ENCODE results near the gene CALCOCO1.
"Not testable (repeated sequence)": the region's sequence is repeated elsewhere in the genome, so short reads cannot be mapped to it uniquely, and the experiment has no call there.

The CALCOCO1 gene

GRCh38 chr12:53696285-53696654 lies 31.0 kb downstream of the CALCOCO1 start:
- no peak for DNase-seq

- DNase-seq = peak; percentile 51
Observed at GRCh38 chr12:53695152-53696145, 31.8 kb downstream of the CALCOCO1 start.

DNA sequence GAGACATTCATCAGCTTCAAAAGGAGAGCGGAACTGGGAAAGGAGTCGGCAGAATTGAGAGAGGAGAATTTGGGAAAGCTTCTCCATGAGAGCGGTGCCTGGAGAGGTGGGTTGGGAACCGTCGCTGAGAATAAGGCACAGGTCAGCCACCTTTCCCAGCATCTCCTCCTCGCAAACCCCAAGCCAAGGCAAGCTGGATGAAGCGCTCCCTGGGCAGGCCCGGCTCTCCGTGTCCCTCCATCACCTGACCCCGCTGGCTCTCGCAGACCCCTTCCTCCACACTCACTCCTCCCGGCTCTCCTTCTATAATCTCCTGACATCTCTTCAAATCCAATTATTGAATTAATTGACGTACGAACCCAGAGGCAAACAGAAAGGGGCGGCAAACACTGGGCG lies 32.5 kb downstream of the CALCOCO1 start:
- DNase-seq = no peak

- no peak for DNase-seq
Observed at GRCh38 chr12:53688134-53688533, 39.1 kb downstream of the CALCOCO1 start.

DNA sequence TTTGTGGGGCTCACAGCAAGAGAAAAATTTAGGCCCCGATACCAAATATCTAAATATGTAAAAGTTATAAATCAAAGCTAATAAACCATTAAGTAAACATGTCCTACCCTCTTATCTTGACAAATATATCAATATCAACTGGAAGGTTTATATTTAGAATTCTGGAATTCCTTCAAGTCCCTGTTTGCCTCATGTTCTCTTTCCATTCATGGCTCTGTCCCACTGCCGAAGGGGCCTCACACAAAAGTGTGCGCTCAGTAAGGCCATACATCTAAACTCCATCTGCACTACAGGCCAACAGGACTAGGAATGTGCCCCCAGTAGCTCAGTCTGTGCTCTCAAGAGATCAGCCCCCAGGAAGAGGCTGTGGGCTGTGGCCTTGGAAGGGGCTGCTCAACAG lies 40.8 kb downstream of the CALCOCO1 start:
- DNase-seq = no peak

DNA sequence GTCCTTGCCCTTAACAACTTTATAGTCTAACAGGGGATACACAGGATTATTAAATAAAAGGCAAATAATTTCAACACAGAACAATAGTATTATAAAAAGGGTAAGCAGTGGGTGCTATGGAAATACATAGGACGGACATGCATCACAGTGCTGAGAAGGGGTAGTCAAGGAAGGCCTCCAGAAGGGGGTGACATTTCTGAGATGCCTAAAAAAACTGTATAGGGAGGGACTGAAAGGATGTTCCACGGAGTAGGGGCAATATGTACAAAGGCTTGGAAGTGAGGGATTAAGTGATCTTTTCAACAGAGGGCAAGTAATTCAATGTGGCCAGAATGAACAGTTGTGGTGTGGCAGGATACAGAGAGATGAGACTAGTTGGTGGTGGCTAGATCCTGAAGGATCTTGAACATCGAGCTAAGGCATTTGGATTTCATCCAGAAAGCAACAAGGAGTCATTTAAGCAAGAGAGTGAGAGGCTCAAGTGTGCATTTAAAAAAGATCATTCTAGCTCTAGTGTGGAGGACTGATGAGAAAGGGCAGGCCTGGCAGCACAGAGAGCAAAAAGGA lies 42.5 kb downstream of the CALCOCO1 start:
- DNase-seq = no peak

DNA sequence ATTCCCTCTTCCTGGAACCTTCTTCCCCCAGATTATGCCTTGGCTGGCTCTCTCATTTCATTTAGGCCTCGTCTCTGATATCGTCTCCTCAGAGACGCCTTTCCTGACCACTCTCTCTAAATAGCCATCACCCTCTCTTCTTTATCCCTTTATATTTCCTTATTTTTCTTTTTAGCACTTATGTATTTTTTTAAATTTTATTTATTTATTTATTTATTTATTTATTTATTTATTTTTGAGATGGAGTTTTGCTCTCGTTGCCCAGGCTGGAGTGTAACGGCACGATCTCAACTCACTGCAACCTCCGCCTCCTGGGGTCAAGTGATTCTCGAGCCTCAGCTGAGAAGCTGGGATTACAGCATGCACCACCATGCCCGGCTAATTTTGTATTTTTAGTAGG lies 43.3 kb downstream of the CALCOCO1 start:
- DNase-seq = no peak

GRCh38 chr12:53683494-53683893 lies 43.8 kb downstream of the CALCOCO1 start:
- no peak for DNase-seq

DNA sequence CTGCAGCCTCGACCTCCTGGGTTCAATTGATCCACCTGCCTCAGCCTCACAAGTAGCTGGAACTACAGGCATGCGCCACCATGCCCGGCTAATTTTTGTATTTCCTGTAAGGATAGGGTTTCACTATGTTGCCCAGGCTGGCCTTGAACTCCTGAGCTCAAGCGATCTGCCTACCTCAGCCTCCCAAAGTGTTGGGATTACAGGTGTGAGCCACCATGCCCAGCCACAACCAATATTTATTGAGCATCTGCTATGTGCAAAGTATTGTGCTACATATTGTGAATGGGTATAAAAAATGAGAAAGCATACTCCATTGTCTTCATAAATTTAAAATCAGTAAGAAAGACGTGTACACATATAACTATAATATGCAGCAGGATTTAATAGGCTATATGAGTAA lies 47.2 kb downstream of the CALCOCO1 start:
- DNase-seq = not testable (repeated sequence)

GRCh38 chr12:53677800-53678148 lies 49.5 kb downstream of the CALCOCO1 start:
- DNase-seq = no peak

GRCh38 chr12:53677016-53677799 lies 50.0 kb downstream of the CALCOCO1 start:
- no peak for DNase-seq

DNA sequence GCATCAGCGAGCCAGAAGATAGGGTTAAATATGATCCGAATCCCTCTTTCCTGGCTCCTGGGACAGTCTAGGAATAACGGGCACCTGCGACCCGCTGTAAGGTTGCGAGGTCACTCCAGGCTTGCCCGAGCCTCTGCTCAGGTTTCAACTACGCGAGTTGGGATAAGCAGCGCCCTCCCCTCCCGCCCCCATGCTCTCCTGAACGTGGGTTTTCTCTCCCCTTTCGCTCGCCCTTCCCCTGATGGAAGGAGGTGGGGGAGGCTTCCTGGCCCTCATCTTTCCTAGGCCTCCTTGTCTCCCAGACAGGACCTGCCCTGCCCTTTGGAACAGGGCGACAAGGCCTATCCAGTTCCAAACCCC lies 50.6 kb downstream of the CALCOCO1 start:
- peak; percentile 24 for DNase-seq

DNA sequence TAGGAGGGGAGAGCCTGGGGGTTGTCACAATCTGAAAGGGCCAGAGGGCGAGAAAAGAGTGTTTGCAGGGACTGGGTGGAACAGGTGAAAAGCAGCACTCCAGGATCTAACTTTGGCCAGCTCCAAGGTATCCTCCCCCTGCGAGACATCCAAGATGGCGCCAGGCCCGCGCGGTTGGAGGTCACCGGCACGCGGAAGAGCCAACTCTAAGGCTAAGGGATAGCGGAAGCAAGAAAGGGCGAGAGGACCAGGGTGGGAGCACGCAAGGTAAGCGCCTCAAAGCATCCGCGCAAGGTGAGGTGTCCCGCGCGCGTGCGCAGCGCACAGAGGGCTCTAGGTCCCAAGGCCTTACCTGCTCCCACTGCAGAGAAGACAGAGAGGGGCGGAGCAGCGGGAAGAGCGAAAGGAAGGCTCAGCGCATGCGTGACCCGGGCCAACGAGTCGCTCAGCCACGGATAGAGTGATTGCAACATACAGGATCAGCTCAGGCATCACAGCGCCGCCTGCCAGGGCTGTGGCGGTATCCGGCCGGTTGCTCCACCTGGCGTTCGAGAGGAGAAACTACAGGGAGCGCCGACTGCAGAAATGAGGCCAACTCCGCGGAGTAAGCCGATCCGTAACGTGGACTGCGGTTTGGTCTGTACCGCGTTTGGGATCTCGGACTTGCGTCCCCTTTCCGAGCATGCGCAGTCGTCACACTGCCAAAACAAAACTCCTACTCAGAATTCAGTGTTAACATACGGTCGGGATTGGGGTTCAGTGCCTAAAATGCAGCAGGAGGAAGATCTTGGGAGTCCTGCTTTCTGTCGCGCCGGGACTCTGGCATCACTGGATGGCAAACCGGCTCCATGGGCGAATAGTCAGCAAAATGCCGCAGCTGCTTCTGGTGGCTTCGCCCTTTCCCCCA lies 51.3 kb downstream of the CALCOCO1 start, which contains the start of gene ATP5MC2:
Gene ATP5MC2 (minus strand): TSS at position 383 of the 907 bp plus-strand sequence. CDS start 3,469 bp downstream, outside the sequence.
- DNase-seq = peak; percentile 97

DNA sequence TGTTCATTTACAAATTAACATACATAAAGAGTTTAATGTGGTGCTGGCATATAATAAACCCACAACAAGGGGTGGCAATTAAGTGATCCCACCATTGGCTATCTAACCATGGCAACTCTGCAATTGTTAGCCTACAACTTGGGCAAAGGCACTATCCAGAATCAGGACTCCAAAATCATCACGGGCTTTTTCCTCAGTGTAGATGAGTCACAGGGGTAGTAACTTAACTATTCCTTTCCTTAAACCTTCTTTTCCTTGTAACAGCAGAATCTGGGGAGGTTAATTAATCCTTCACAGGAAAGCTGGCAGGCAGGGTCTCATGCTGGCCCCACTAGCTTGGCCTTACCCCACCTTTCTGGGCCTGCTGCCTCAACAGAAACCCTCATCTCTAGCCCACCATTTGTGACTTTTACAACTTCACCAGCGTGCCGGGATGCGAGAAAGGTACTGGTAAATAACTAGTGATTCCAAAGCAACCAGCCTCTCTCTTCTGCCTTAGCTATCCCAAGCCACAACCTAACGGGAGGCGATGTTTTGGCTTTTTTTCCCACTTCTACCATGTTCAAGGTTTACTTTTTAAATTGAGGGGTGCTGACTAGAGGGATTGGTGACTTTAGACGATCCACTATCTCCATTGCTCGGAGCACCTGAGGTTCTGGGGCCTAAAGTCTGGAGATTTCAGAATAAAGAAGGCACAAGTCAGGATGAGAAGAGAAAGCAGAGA lies 52.1 kb downstream of the CALCOCO1 start:
- DNase-seq = no peak

DNA sequence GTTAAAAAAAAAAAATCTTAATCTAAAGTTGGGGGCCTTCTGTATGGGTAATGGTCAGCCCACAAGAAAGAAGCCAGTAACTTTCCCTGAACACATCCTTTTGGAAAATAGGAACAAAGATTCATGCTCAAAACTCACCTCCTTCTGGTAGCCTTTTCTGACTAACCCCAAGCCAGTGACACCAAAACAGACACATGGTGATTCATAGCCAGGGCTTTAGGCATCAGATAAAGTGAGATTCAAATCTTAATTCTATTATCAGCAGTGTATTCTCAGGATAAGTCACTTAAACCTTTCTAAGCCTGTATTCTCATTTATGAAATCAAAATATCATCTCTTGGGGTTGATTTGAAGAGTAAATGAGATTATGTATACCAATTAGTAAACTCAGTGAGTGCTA lies 56.3 kb downstream of the CALCOCO1 start:
- DNase-seq = no peak

- DNase-seq = no peak
Observed at GRCh38 chr12:53670308-53670707, 56.9 kb downstream of the CALCOCO1 start.

GRCh38 chr12:53667080-53667479 lies 60.2 kb downstream of the CALCOCO1 start:
- DNase-seq = no peak

- no peak for DNase-seq
Observed at GRCh38 chr12:53664936-53665335, 62.3 kb downstream of the CALCOCO1 start.

DNA sequence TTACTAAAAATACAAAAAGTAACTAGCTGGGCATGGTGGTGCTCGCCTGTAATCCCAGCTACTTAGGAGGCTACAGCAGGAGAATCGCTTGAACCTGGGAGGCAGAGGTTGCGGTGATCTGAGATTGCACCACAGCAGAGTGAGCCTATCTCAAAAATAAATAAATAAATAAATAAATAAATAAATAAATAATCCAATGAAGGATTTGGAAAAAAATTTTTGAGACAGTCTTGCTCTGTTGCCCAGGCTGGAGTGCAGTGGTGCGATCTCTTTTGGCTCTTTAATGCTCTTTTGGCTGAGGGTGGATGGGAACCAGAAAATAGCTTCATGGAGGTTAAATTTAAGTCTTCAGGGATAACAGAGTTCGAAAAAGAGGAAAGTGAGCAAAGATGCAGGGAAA lies 63.1 kb downstream of the CALCOCO1 start:
- DNase-seq = no peak

GRCh38 chr12:53660041-53660440 lies 67.2 kb downstream of the CALCOCO1 start:
- DNase-seq = no peak

- no peak for DNase-seq
Observed at GRCh38 chr12:53659571-53659981, 67.7 kb downstream of the CALCOCO1 start.
